Measurements from ENCODE around the gene PHLDB2. TPM values are rescaled to one million over a fixed set of nuclear protein-coding genes. Genes with fewer than 3 reads are reported as not detected.

PHLDB2 gene
- polyA plus RNA-seq, 2 of the 4 experiments (the other 2 are of a cell fraction), result 39.5 to 50.6 TPM

DNA sequence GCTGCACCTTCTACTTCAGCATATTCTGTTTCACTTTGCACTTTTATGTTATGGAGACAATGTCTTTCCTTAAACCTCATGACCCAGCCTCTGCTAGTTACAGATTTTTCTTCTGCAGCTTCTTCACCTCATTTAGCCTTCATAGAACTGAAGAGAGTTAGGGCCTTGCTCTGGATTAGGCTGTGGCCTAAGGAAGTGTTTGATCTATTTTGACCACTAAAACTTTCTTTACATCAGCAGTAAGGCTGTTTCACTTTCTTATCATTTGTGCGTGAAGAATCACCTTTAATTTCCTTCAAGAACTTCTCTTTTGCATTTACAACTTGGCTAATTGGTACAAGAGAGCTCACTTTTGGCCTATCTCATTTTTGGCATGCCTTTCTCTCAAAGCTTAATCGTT lies 40.9 kb downstream of the PHLDB2 start:
- TF ChIP-seq JUN (IDR thresholded peaks at IDR 0.05) (no peak), POLR2AphosphoS2 (conservative IDR thresholded peaks at IDR 0.05; ENCODE audit: low read length) (no peak), EP300 (IDR thresholded peaks at IDR 0.05) (no peak), EHF (CRISPR knock-in tag; IDR thresholded peaks at IDR 0.05) (no peak), CEBPB (IDR thresholded peaks at IDR 0.05) (no peak)
- no peak for DNase-seq (ENCODE audit: low read depth in 1 of 2, low spot score in 1 of 2)
- Histone ChIP-seq H3K27ac (peak overlapping the region in 1 of 2 experiments; percentile 63; a peak in 3 of 6 replicates), H3K9me3 (no peaks in the 10 kb centered on the region; the same call in 1 of the 3 replicates), H3K4me2 (no peak overlapping the region), H3K4me1 (peaks cover 45% of the 10 kb centered on the region), H3K4me3 (no peak overlapping the region)
- 67% methylated on average over 2 of the region's 2 CpGs for WGBS (ENCODE audit: missing lambda C conversion rate)
- FAIRE-seq, result no peak
- ChIA-PET POLR2A (interaction anchor here (0.6 kb wide), 1 partner anchor 151 kb away, joined by 3 read pairs; no protein-coding TSS in a partner anchor), CTCF (interaction anchor here (0.6 to 8.4 kb wide), 5 partner anchors 28 to 183 kb away, joined by 3 to 81 read pairs (median 4); no protein-coding TSS in a partner anchor)
- no peak for ATAC-seq

DNA sequence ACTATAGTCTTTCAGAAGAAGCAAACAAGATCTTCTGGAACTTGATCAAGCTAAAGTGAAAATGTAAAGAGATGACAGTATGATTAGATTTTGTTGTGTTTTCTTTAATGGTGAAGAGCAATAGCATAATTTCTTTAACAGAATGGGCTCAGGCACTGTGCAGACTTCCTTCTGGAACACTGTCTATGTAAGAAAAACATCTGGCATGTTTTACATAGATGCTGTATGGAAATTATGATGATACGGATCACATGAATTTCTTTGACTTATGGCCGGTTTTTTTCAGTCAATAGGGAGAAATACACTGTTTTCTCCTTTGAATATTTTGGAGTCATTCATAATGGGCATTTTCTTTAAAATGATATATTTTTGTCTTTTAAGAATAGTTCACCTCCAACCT lies 42.6 kb downstream of the PHLDB2 start:
- Histone ChIP-seq H3K4me2 (no peak overlapping the region), H3K9me3 (peaks cover 8% of the 10 kb centered on the region), H3K4me1 (peaks cover 59% of the 10 kb centered on the region), H3K27ac (peak overlapping the region; percentile 87 to 91), H3K4me3 (no peak overlapping the region)
- DNase-seq (ENCODE audit: low read depth in 1 of 2, low spot score in 1 of 2) (no peak), ATAC-seq (no peak), FAIRE-seq (no peak)
- ChIA-PET POLR2A (no interaction called here), CTCF (interaction anchor here (8.4 kb wide), 1 partner anchor 65 kb away, joined by 81 read pairs; no protein-coding TSS in a partner anchor)
- TF ChIP-seq MAX (IDR thresholded peaks at IDR 0.05), result no peak
- no peak for TF ChIP-seq RCOR1 (IDR thresholded peaks at IDR 0.05; ENCODE audit: low read depth, low read length)
- no peak for TF ChIP-seq POLR2A (IDR thresholded peaks at IDR 0.05; ENCODE audit: low read length)
- TF ChIP-seq HOXB5 (CRISPR knock-in tag; IDR thresholded peaks at IDR 0.05), result no peak
- TF ChIP-seq SREBF2 (IDR thresholded peaks at IDR 0.05), result no peak
- TF ChIP-seq ATOH8 (CRISPR knock-in tag; IDR thresholded peaks at IDR 0.05; ENCODE audit: low read depth), result no peak
- TF ChIP-seq KDM5A (IDR thresholded peaks at IDR 0.05), result no peak
- TF ChIP-seq HES2 (IDR thresholded peaks at IDR 0.05), result no peak
- no peak for TF ChIP-seq NFE2L2 (conservative IDR thresholded peaks at IDR 0.05; ENCODE audit: low read length)
- TF ChIP-seq CEBPB (IDR thresholded peaks at IDR 0.05), result no peak
- no peak for TF ChIP-seq POLR2AphosphoS2 (conservative IDR thresholded peaks at IDR 0.05; ENCODE audit: low read length)
- 88% methylated on average over 2 of the region's 2 CpGs for WGBS (ENCODE audit: missing lambda C conversion rate)

GRCh38 chr3:111902534-111902933 lies 43.5 kb downstream of the PHLDB2 start:
- 36% methylated on average over 4 of the region's 4 CpGs for WGBS (ENCODE audit: missing lambda C conversion rate)
- ChIA-PET CTCF (interaction anchor here (0.9 to 8.4 kb wide), 3 partner anchors 11 to 185 kb away, joined by 3 to 81 read pairs (median 6); no protein-coding TSS in a partner anchor), POLR2A (interaction anchor here (0.8 to 1.0 kb wide), 2 partner anchors 27 to 76 kb away, joined by 3 to 4 read pairs; partner anchors contain the start of gene ABHD10)

DNA sequence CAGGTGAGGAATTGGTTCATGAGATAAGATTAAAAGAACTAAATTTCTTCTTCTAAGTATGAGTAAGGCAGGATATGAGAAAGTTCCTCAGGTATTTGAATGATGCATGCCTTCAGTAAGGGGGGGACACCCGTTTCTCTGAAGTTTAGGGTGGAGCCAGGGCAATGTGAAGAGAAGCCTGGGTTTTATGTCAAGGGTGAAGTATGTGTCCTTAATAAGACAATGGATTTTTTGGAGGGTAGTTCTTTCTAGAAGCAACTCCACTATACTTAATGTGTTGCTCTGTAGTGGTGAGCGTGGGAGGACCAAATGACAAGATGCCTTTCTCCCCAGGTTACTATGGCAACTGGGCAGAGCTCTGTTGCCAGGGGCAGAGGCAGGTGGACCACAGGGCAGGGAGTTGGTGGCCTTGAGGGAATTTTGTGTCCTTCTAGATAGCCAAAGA lies 44.0 kb downstream of the PHLDB2 start:
- Histone ChIP-seq H3K4me3 (no peak overlapping the region), H3K4me2 (peak overlapping the region; percentile 73), H3K9me3 (peaks cover 8% of the 10 kb centered on the region), H3K27ac (peak overlapping the region; percentile 87 to 91), H3K4me1 (peaks cover 64% of the 10 kb centered on the region)
- 20% methylated on average over 2 of the region's 2 CpGs for WGBS (ENCODE audit: missing lambda C conversion rate)
- CTCF ChIA-PET, result interaction anchor here (0.9 to 2.1 kb wide), 3 partner anchors 11 to 186 kb away, joined by 3 to 6 read pairs (median 6); no protein-coding TSS in a partner anchor
- POLR2A ChIA-PET, result interaction anchor here (1.0 kb wide), 1 partner anchor 76 kb away, joined by 3 read pairs; the partner anchor contains the start of gene ABHD10
- ATAC-seq, result peak; percentile 79 to 81
- FAIRE-seq, result no peak
- DNase-seq (ENCODE audit: low read depth in 1 of 2, low spot score in 1 of 2), result peak; percentile 72 to 82
- no peak for TF ChIP-seq HOXA7 (CRISPR knock-in tag; IDR thresholded peaks at IDR 0.05)
- no peak for TF ChIP-seq ZFP36 (IDR thresholded peaks at IDR 0.05; ENCODE audit: borderline replicate concordance, partially characterized antibody)
- TF ChIP-seq HOXB5 (CRISPR knock-in tag; IDR thresholded peaks at IDR 0.05), result no peak
- no peak for TF ChIP-seq POLR2A (IDR thresholded peaks at IDR 0.05; ENCODE audit: low read length)
- TF ChIP-seq EHMT2 (IDR thresholded peaks at IDR 0.05; ENCODE audit: low read depth), result no peak
- no peak for TF ChIP-seq MAX (IDR thresholded peaks at IDR 0.05)
- no peak for TF ChIP-seq HDAC2 (IDR thresholded peaks at IDR 0.05)
- no peak for TF ChIP-seq TP53 (CRISPR knock-in tag; IDR thresholded peaks at IDR 0.05)
- TF ChIP-seq EHF (CRISPR knock-in tag; IDR thresholded peaks at IDR 0.05), result no peak
- no peak for TF ChIP-seq FOXS1 (CRISPR knock-in tag; IDR thresholded peaks at IDR 0.05)
- no peak for TF ChIP-seq CHD2 (IDR thresholded peaks at IDR 0.05; ENCODE audit: low read length, partially characterized antibody)
- no peak for TF ChIP-seq KDM1A (IDR thresholded peaks at IDR 0.05; ENCODE audit: low read depth)
- peak; percentile 72 for TF ChIP-seq JUNB (IDR thresholded peaks at IDR 0.05)
- no peak for TF ChIP-seq ELK1 (IDR thresholded peaks at IDR 0.05; ENCODE audit: low read depth, low read length)
- no peak for TF ChIP-seq HES2 (IDR thresholded peaks at IDR 0.05)
- TF ChIP-seq HEYL (CRISPR knock-in tag; IDR thresholded peaks at IDR 0.05), result no peak

More at GRCh38 chr3:111902534-111902933, 43.5 kb downstream of the PHLDB2 start:
- Histone ChIP-seq H3K4me2 (peak overlapping the region; percentile 73), H3K4me3 (no peak overlapping the region), H3K27ac (peak overlapping the region; percentile 87 to 91), H3K9me3 (peaks cover 8% of the 10 kb centered on the region), H3K4me1 (peaks cover 61% of the 10 kb centered on the region)
- FAIRE-seq (no peak), DNase-seq (ENCODE audit: low read depth in 1 of 2, low spot score in 1 of 2) (no peak), ATAC-seq (no peak; a peak in 1 of 6 replicates)
- TF ChIP-seq CBX8 (IDR thresholded peaks at IDR 0.05) (no peak), ATOH8 (CRISPR knock-in tag; IDR thresholded peaks at IDR 0.05; ENCODE audit: low read depth) (0 out of 2 replicates have a peak, but pooled peaks have one; percentile 36)
